GM19239 (cell line): ENCODE measurements around the gene KAT2B.

Source experiments
- DNase-seq: peaks from one replicate; pipeline ENCODE4 v3.0.0; 2011; ENCODE audit warnings: low spot score; ENCODE audit not compliant: insufficient read length
- FAIRE-seq: peaks from 2 replicates; lab custom pipeline; 2011; peaks lifted over from hg19 to GRCh38; lab: Jason Lieb, UNC

KAT2B gene

GRCh38 chr3:20062996-20063395, 22.8 kb downstream of the KAT2B start:
- FAIRE-seq (no peak), DNase-seq (no peak)

- FAIRE-seq = no peak
These were observed 24.1 kb downstream of the KAT2B start for GRCh38 chr3:20064387-20064786.

GRCh38 chr3:20064796-20065564, 24.7 kb downstream of the KAT2B start:
- DNase-seq = no peak
- FAIRE-seq = no peak

More at GRCh38 chr3:20064387-20064786, 24.1 kb downstream of the KAT2B start:
- DNase-seq = no peak

DNA sequence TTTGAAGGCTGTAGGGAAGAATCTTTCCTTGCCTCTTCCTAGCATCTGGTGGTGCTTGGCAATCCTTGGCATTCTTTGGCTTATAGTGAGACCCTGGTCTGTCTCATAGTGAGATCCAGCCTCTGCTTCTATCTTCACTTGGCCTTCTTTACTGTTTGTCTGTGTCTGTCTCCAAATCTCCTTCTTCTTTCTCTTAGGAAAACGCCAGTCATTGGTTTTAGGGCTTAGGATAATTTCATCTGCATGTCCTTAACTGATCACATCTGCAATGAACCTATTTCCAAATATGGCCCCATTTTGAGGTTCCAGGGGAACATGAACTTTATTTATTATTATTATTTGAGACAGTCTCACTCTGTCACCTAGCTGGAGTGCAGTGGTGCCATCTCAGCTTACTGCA, 25.8 kb downstream of the KAT2B start:
- FAIRE-seq (no peak), DNase-seq (no peak)

- no peak for FAIRE-seq
- DNase-seq = no peak
These were observed 26.8 kb downstream of the KAT2B start for GRCh38 chr3:20066850-20067617.

GRCh38 chr3:20068512-20069177, 28.4 kb downstream of the KAT2B start:
- DNase-seq = no peak
- FAIRE-seq = no peak

DNA sequence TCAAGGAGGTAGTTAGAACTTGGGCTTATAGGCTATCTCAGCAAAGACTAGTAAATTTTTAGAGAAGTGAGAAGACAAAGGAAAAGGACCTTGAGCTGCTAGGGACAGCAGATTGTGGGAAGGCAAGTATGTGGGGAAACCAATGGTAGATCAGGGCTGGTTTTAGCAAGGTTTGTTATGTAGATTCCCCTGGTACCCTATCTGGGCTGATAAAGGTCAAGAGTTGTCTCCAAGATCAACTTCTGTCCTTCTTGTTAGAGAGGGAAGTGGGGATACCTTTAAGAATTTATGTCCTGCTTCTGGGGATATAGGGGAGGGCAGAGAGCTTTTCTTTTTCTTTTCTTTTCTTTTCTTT, 28.9 kb downstream of the KAT2B start:
- DNase-seq = no peak
- no peak for FAIRE-seq

DNA sequence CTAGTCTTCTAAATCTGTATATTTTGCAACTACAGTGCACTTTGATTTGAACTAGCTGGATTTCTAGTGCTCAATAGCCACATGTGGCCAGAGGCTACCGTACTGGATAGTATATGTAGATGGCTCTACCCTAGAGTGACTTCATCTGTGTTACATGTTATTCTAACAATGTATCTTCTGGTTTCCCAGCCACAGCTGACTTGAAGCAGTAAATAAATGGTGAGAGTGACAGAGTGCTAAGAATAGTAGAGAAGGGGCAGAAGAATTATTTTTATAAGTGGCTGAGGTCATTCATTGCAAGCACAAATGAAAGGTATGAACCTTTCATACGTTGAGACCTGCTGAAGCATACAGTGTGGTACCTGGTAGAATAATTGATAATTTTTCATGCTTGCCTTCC, 30.9 kb downstream of the KAT2B start:
- FAIRE-seq (no peak), DNase-seq (no peak)

GRCh38 chr3:20072422-20072821, 32.2 kb downstream of the KAT2B start:
- no peak for DNase-seq
- no peak for FAIRE-seq

- DNase-seq (no peak), FAIRE-seq (no peak)
These were observed 32.8 kb downstream of the KAT2B start for GRCh38 chr3:20073068-20073467.

DNA sequence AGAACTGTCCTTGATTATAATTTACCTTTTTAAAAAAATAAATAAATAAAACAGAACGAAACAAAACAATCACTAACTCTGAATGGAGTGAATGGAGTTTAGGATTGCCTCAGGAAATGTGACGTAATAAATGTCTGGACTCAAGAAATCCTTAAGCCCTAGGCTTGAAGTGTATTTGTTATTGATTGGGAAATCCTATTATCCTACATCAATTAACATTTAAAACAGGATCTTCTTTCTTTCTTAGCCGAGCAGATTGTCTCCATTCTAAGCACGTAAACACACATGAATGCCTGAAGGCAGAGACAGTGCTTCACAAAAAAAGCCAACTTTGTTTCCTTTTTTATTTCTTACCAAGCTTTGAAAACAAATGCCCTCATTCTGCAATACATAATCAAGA, 33.4 kb downstream of the KAT2B start:
- FAIRE-seq = no peak
- DNase-seq = no peak

DNA sequence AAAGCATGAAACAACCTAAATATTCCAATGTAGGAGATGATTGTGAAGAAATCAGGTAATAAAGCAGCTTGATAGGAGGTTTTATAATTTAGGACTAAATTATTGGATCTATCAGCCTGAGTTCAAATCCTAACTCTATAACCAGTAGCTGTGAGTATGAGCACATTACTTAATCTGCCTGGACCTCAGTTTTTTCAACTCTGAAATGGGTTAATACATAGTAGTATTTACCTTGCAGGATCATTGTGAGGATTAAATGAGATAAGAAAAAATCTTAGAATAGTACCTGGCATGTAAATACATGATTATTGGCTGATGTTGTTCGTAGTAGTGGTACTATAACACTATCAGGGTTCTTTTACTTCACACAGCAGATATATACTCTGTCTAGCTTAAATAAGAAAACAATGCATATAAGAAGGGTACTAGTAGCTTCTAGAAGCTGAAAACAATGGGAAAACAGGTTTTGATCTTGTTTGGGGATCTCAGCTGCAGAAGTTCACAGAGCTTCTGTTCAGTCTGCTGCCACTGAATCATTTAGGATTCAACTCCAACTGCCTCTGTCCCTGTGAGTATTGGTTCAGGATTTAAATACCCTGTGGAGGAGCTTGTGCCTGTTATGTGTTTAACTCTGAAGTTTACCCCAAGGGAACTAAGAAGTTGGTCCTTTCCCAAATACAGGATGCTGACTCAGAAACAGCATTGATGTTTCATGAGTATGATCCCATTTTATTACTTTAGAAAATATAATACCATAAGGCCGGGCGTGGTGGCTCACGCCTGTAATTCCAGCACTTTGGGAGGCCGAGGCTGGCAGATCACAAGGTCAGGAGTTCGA, 34.2 kb downstream of the KAT2B start:
- DNase-seq (no peak), FAIRE-seq (no peak)

GRCh38 chr3:20075197-20075596, 35.0 kb downstream of the KAT2B start:
- FAIRE-seq = no peak
- no peak for DNase-seq

DNA sequence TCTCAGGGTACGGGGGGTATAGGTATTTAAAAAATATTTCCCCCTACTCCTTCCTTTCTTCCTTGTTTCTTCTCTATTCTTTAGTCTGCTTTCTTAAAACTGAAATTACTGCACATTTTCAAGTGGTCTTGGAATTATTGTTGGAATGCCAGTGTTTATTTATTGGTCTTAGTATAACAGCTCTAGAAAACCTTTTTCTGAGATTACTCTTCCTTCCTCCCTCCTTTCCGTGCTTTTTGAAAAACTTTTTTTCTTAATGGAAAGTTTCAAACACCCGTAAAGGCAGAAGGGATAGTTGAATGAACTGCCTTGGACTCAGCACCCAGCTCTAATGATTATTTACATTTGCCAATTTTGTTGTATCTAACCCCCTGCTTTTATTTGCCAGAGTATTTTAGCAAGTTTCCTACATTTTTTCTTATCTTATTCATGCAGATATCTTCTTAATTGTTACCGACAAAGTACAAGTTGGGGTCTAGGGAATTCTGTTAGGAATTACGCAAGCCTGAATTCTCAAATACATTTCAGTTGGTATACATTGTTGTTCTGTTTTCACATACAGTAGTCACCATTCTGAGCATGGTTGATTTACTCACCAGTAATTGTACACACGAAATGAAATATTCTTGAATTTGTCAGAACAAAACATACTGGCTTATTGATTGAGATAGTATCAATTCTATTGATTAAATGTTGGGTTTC, 36.2 kb downstream of the KAT2B start:
- no peak for FAIRE-seq
- no peak for DNase-seq

GRCh38 chr3:20077068-20077467, 36.8 kb downstream of the KAT2B start:
- FAIRE-seq = no peak
- DNase-seq = no peak

- no peak for DNase-seq
- FAIRE-seq = no peak
These were observed 38.0 kb downstream of the KAT2B start for GRCh38 chr3:20078194-20078714.

- DNase-seq (no peak), FAIRE-seq (no peak)
These were observed 39.4 kb downstream of the KAT2B start for GRCh38 chr3:20079621-20080020.

DNA sequence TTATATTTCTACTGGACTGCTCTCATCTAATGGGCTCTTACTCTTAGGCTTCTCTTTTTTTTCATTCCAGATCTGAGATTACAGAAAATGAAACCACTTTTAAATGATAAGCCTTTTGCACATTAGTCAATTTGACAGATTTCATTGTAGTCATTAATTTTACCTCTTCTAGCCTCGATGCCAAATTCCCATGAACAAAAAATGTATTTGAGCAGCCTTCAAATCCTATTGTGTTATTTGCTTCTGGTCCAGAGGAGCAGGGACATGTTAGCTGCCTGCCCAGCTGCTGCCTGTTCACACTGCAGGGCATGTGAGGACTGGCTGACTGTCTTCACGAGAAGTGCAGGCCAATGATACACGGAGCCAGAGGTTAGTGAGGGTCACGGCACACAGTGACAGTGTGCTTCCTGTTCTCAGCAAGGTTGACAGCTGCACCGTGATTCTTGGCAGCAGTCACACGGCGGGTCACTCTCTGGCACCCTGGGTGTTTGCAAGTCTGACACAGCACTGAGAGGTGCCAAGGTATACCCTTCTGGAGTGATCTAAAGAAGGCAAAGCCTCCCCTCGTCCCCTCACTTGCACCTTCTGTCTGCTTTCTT, 40.8 kb downstream of the KAT2B start:
- peak; percentile 8 for DNase-seq
- FAIRE-seq = peak; percentile 31

GRCh38 chr3:20083253-20083652, 43.0 kb downstream of the KAT2B start:
- DNase-seq (no peak), FAIRE-seq (no peak)
